Lower leg skin (tissue), 3 donors: ENCODE results near the gene HTRA2.

Experiments
- POLR2A ChIP-seq, 2 donors: fragments of 450-650 bp; IDR thresholded peaks; one replicate each; pipeline ENCODE4 v1.6.1; 2016 to 2017; ENCODE audit warnings: antibody characterized with exemption in 2 of 2, mild to moderate bottlenecking in 1 of 2, moderate library complexity in 1 of 2
- TF ChIP-seq, protein P1 (sequence below), 3 donors: fragments of 450-650 bp; IDR thresholded peaks; one replicate each; pipeline ENCODE4 v1.5.1; 2016; ENCODE audit warnings: antibody characterized with exemption in 3 of 3, mild to moderate bottlenecking in 3 of 3, moderate library complexity in 2 of 3

DNA sequence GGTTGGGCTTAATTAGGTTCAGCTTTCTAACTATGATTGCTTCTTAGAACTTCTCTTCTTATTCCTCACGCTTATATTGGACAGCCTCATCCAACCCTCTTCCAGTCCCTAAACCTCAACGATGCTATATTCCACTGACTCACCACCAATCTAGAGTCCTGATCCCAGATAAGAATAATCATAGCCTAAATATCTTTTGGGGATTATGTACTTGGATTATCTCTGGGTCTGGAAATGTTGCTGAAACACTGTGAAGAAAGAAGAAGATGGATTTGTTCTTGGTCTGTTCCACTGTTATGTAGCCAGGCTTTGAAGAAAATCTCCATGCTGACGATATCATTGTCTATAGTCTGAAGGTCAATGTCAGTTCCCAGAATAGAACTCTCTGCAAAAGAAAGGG is 51.7 kb downstream of the HTRA2 start:
- TF ChIP-seq, protein P1, sequence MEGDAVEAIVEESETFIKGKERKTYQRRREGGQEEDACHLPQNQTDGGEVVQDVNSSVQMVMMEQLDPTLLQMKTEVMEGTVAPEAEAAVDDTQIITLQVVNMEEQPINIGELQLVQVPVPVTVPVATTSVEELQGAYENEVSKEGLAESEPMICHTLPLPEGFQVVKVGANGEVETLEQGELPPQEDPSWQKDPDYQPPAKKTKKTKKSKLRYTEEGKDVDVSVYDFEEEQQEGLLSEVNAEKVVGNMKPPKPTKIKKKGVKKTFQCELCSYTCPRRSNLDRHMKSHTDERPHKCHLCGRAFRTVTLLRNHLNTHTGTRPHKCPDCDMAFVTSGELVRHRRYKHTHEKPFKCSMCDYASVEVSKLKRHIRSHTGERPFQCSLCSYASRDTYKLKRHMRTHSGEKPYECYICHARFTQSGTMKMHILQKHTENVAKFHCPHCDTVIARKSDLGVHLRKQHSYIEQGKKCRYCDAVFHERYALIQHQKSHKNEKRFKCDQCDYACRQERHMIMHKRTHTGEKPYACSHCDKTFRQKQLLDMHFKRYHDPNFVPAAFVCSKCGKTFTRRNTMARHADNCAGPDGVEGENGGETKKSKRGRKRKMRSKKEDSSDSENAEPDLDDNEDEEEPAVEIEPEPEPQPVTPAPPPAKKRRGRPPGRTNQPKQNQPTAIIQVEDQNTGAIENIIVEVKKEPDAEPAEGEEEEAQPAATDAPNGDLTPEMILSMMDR (IDR thresholded peaks at IDR 0.05): no peak
- TF ChIP-seq POLR2A (IDR thresholded peaks at IDR 0.05): no peak
